HFFc6 (cell line): Measurements from ENCODE around the gene CENPP. TPM values are rescaled to one million over a fixed set of nuclear protein-coding genes. Genes with fewer than 3 reads are reported as not detected.

Source experiments
- DNase-seq: peaks from one replicate; pipeline ENCODE4 v3.0.0-alpha.2; 2018
- H3K27ac Mint-ChIP-seq: 2 replicates; pipeline ENCODE4 v1.8.0; 2020; ENCODE audit warnings: mild to moderate bottlenecking, mixed read lengths
- H3K27me3 Mint-ChIP-seq: 2 replicates; pipeline ENCODE4 v1.8.0; 2021; ENCODE audit warnings: mild to moderate bottlenecking, moderate library complexity, mixed read lengths; ENCODE audit not compliant: insufficient read depth
- H3K36me3 Mint-ChIP-seq: 2 replicates; pipeline ENCODE4 v1.8.0; 2021; ENCODE audit warnings: low read depth, mixed read lengths
- H3K4me1 Mint-ChIP-seq: 2 replicates; pipeline ENCODE4 v1.8.0; 2020; ENCODE audit warnings: low read depth, mixed read lengths
- H3K4me3 Mint-ChIP-seq: 2 replicates; pipeline ENCODE4 v1.8.0; 2020; ENCODE audit warnings: mild to moderate bottlenecking, moderate library complexity, mixed read lengths
- H3K9me3 Mint-ChIP-seq: 2 replicates; pipeline ENCODE4 v1.8.0; 2020; ENCODE audit warnings: mild to moderate bottlenecking, mixed read lengths
- total RNA-seq, 6 experiments: library from RNA; stranded (reverse); fragmentation: NEBNext Ultra II Directional; extraction: Animal tissue kit (Norgen Biotek cat#: 25700); gene quantifications; 2 replicates in 1 of 6; 3 replicates in 5 of 6; pipeline ENCODE4 v1.2.3, GENCODE V29; 2021
- TF ChIP-seq, protein P1 (sequence below): fragments of 200-600 bp; sonication (generic); IDR thresholded peaks from 2 replicates; pipeline ENCODE4 v1.5.0; 2021; ENCODE audit warnings: antibody characterized with exemption, mild to moderate bottlenecking

The CENPP gene
- total RNA-seq, 6 experiments from 2014 or later, result 3.0 to 7.0 (median 6.0) TPM

- DNase-seq, result no peak
- Mint-ChIP-seq H3K36me3 (peaks cover 9% of the 10 kb centered on the region), H3K4me1 (peaks cover 5% of the 10 kb centered on the region), H3K4me3 (no peak overlapping the region), H3K27me3 (peaks cover 2% of the 10 kb centered on the region; the same call in 1 of the 2 replicates), H3K27ac (no peak overlapping the region), H3K9me3 (no peaks in the 10 kb centered on the region)
- TF ChIP-seq, protein P1, sequence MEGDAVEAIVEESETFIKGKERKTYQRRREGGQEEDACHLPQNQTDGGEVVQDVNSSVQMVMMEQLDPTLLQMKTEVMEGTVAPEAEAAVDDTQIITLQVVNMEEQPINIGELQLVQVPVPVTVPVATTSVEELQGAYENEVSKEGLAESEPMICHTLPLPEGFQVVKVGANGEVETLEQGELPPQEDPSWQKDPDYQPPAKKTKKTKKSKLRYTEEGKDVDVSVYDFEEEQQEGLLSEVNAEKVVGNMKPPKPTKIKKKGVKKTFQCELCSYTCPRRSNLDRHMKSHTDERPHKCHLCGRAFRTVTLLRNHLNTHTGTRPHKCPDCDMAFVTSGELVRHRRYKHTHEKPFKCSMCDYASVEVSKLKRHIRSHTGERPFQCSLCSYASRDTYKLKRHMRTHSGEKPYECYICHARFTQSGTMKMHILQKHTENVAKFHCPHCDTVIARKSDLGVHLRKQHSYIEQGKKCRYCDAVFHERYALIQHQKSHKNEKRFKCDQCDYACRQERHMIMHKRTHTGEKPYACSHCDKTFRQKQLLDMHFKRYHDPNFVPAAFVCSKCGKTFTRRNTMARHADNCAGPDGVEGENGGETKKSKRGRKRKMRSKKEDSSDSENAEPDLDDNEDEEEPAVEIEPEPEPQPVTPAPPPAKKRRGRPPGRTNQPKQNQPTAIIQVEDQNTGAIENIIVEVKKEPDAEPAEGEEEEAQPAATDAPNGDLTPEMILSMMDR, result no peak
Measured at GRCh38 chr9:92637326-92637725, 311.6 kb downstream of the CENPP start.

DNA sequence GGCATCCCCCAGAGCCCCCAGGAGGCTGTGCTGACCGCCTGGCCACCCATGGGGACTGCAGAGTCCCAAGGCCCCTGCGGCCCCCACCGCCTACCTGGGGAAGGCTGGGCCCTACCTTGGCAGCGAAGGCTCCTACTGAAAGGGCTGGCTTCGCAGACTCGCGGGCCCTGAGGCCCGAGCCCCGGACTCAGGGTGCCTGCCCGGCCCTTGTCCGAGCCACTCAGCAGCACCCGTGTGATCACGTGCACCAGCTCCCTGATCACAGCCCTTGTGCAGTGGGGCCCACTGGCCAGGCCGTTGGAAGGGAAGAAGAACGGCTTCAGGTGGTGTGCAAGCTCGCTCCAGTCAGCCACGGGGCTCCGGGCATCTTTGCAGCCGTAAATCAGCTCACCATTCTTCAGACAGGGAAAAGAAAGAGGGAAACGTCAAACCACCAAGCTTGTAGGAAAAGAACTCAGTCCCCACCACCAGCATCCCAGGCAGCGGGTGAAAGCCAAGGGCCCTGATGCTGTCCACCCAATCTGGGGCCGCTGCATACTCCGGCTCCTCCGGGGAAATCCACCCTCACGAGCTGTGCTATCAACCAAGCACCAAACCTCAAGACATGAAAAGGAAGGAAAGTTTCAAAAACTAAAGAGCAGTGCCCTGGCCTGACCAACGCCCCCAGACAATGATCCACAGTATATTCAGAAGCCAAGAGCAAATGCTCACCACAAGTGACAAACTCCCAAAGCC lies 312.3 kb downstream of the CENPP start:
- TF ChIP-seq, protein P1, result no peak
- H3K4me1 Mint-ChIP-seq, result peaks cover 5% of the 10 kb centered on the region

DNA sequence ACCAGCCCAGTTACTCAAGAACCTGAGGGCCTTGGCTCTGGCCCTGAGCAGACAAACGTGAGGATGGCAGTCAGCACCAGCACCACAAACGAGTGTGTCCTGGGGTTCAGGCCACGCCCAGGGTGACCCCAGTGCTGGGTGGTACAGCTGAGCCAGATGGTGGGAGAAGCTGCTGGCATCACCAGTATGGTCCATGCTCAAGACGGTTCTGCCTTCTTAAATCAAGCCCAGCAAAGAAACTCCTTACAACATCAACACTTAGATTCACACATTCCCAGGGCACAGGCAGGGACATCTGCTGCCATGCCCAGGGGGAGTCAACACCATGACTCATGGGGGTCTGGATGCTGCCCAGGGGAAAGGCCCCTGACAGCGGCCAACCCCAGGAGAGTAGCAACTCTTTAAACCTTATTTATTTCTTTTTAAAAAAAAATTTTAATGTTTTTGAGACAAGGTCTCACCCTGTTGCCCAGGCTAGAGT lies 312.9 kb downstream of the CENPP start:
- TF ChIP-seq, protein P1, result no peak
- Mint-ChIP-seq H3K4me1 (peaks cover 5% of the 10 kb centered on the region), H3K9me3 (no peaks in the 10 kb centered on the region), H3K4me3 (no peak overlapping the region), H3K36me3 (peaks cover 18% of the 10 kb centered on the region), H3K27ac (no peak overlapping the region), H3K27me3 (peaks cover 2% of the 10 kb centered on the region; the same call in 1 of the 2 replicates)
- DNase-seq, result no peak

More for the DNA sequence above, 312.3 kb downstream of the CENPP start:
- DNase-seq, result no peak
- Mint-ChIP-seq H3K9me3 (no peaks in the 10 kb centered on the region), H3K27ac (no peak overlapping the region), H3K36me3 (peaks cover 14% of the 10 kb centered on the region), H3K4me3 (no peak overlapping the region), H3K27me3 (peaks cover 2% of the 10 kb centered on the region; the same call in 1 of the 2 replicates)

GRCh38 chr9:92639124-92639523 lies 313.4 kb downstream of the CENPP start:
- H3K27ac Mint-ChIP-seq, result no peak overlapping the region
- H3K27me3 Mint-ChIP-seq, result peaks cover 2% of the 10 kb centered on the region; the same call in 1 of the 2 replicates
- peaks cover 21% of the 10 kb centered on the region for H3K36me3 Mint-ChIP-seq
- DNase-seq, result no peak
- no peaks in the 10 kb centered on the region for H3K9me3 Mint-ChIP-seq
- no peak overlapping the region for H3K4me3 Mint-ChIP-seq
- peaks cover 5% of the 10 kb centered on the region for H3K4me1 Mint-ChIP-seq
- TF ChIP-seq, protein P1, result no peak

DNA sequence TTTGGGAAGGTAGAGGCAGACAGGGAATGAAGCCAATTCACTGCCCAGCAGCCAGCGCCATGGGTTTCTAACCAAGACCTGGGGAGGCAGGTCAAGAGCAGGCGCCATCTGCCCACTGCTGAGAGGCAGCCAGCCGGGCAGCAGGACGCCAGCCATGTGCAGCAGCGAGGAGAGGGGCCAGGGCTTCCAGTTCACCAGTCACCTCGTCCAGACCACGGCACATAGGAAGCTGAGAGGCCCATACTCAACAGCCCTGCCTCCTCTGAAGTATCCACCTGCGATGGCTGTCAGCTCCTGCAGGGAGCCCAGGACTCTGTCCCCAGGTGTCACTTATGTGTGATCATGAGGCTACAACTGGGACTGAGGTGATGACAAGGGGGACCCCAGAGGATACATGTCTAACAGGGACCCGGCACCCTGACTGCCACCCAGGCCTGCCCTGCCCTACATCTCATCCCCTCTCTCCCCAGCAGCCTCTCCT lies 314.1 kb downstream of the CENPP start:
- TF ChIP-seq, protein P1, result no peak
- H3K36me3 Mint-ChIP-seq, result peaks cover 24% of the 10 kb centered on the region
- H3K27me3 Mint-ChIP-seq, result peaks cover 2% of the 10 kb centered on the region; the same call in 1 of the 2 replicates
- H3K4me1 Mint-ChIP-seq, result no peaks in the 10 kb centered on the region
- no peaks in the 10 kb centered on the region for H3K9me3 Mint-ChIP-seq
- no peak overlapping the region for H3K27ac Mint-ChIP-seq
- no peak for DNase-seq
- no peak overlapping the region for H3K4me3 Mint-ChIP-seq
